Right renal cortex interstitium (tissue), 3 donors: ENCODE data around the gene PLCB1. TPM values are rescaled to one million over a fixed set of nuclear protein-coding genes. Genes with fewer than 3 reads are reported as not detected.

ENCODE experiments used
- DNase-seq, 3 donors: peaks; one replicate each; pipeline ENCODE4 v3.0.0-alpha.2; 2013; ENCODE audit warnings: low read depth in 3 of 3, low spot score in 2 of 3
- polyA plus RNA-seq, 3 donors: library from polyadenylated mRNA; unstranded; fragments of 120-200 nt; gene quantifications; one replicate each; pipeline ENCODE4 v1.2.1, GENCODE V29; 2013; ENCODE audit not compliant: insufficient read length in 3 of 3

The PLCB1 gene
- polyA plus RNA-seq, 3 donors: 42.8 to 54.2 (median 51.5) TPM

GRCh38 chr20:8471465-8471864, 339.4 kb downstream of the PLCB1 start:
- no peak for DNase-seq

GRCh38 chr20:8473459-8473858, 341.4 kb downstream of the PLCB1 start:
- no peak for DNase-seq

- no peak for DNase-seq
These were observed 342.1 kb downstream of the PLCB1 start for GRCh38 chr20:8474027-8474668.

GRCh38 chr20:8476021-8476420, 344.0 kb downstream of the PLCB1 start:
- no peak for DNase-seq

GRCh38 chr20:8480597-8480996, 348.5 kb downstream of the PLCB1 start:
- DNase-seq: no peak

- no peak for DNase-seq
These were observed 355.6 kb downstream of the PLCB1 start for GRCh38 chr20:8487696-8488095.

GRCh38 chr20:8489094-8489883, 357.2 kb downstream of the PLCB1 start:
- DNase-seq: no peak

GRCh38 chr20:8490076-8490830, 358.2 kb downstream of the PLCB1 start:
- DNase-seq: no peak

- DNase-seq: no peak
These were observed 360.1 kb downstream of the PLCB1 start for GRCh38 chr20:8492173-8492572.

GRCh38 chr20:8498571-8498970, 366.5 kb downstream of the PLCB1 start:
- no peak for DNase-seq

GRCh38 chr20:8504030-8504429, 372.0 kb downstream of the PLCB1 start:
- DNase-seq: no peak

- DNase-seq: peak in 1 of 3 donors; percentile 18
These were observed 373.6 kb downstream of the PLCB1 start for GRCh38 chr20:8505476-8506200.

- no peak for DNase-seq
These were observed 375.2 kb downstream of the PLCB1 start for GRCh38 chr20:8507231-8507630.

- DNase-seq: no peak
These were observed 377.7 kb downstream of the PLCB1 start for GRCh38 chr20:8509809-8510208.

- DNase-seq: no peak
These were observed 378.7 kb downstream of the PLCB1 start for GRCh38 chr20:8510808-8511207.

GRCh38 chr20:8512003-8512402, 379.9 kb downstream of the PLCB1 start:
- DNase-seq: no peak

GRCh38 chr20:8515810-8516435, 383.9 kb downstream of the PLCB1 start:
- no peak for DNase-seq

- no peak for DNase-seq
These were observed 386.8 kb downstream of the PLCB1 start for GRCh38 chr20:8518878-8519277.

- no peak for DNase-seq
These were observed 387.8 kb downstream of the PLCB1 start for GRCh38 chr20:8519887-8520286.

- DNase-seq: no peak
These were observed 390.1 kb downstream of the PLCB1 start for GRCh38 chr20:8522168-8522567.
